SK-N-SH (cell line): ENCODE measurements around the gene GNE. TPM values are rescaled to one million over a fixed set of nuclear protein-coding genes. Genes with fewer than 3 reads are reported as not detected.
A peak's percentile ranks its signal among the peaks of the same experiment; 100 is the strongest.

Source experiments
- CTCF ChIA-PET: fragments of 300-600, 350-600 bp; formaldehyde crosslinking; extraction: SDS; loops from one replicate; lab custom pipeline; 2021; lab: Yijun Ruan, JAX
- POLR2A ChIA-PET: fragments of 350-600 bp; sonication (Branson Sonifier 250); formaldehyde crosslinking; extraction: SDS; loops from one replicate; lab custom pipeline; 2020; ENCODE audit warnings: antibody characterized with exemption, inconsistent platforms; lab: Yijun Ruan, JAX
- DNase-seq: peaks from one replicate; pipeline ENCODE4 v3.0.0; 2012
- H2AFZ ChIP-seq: fragments of 200-600 bp; sonication (generic); 2 replicates; pipeline ENCODE4 v1.8.1; 2016; ENCODE audit warnings: antibody characterized with exemption, mild to moderate bottlenecking, low read depth
- H3F3A ChIP-seq: fragments of 200-600 bp; sonication (generic); replicated peaks from 2 replicates; pipeline ENCODE3; 2016; ENCODE audit warnings: antibody characterized with exemption, mild to moderate bottlenecking; ENCODE audit not compliant: insufficient read depth
- H3K27ac ChIP-seq, 2 experiments: fragments of 200-500 bp in 1 of 2; fragments of 200-600 bp in 1 of 2; sonication (Bioruptor generic) in 1 of 2; sonication (generic), shearing (Covaris generic) in 1 of 2; 2 replicates each; pipeline versions ENCODE4 v1.5.1 to v1.6.1; 2014 to 2016; ENCODE audit warnings: low read depth in 2 of 2, inconsistent platforms in 1 of 2, low read length in 1 of 2, mild to moderate bottlenecking in 1 of 2, mixed read lengths in 1 of 2
- H3K27me3 ChIP-seq: fragments of 200-600 bp; sonication (generic), shearing (Covaris generic); 2 replicates; pipeline ENCODE4 v1.6.1; 2016; ENCODE audit warnings: mixed run types; ENCODE audit not compliant: insufficient read depth
- H3K36me3 ChIP-seq, 2 experiments: fragments of 200-500 bp in 1 of 2; fragments of 200-600 bp in 1 of 2; sonication (Bioruptor generic) in 1 of 2; sonication (generic) in 1 of 2; replicated peaks in 1 of 2; 2 replicates each; pipeline versions ENCODE3 to v1.5.1; 2014 to 2016; ENCODE audit warnings: low read length in 1 of 2, mild to moderate bottlenecking in 1 of 2; ENCODE audit not compliant: insufficient read depth in 2 of 2, control insufficient read depth in 1 of 2
- H3K4me1 ChIP-seq, 2 experiments: fragments of 200-500 bp in 1 of 2; fragments of 200-600 bp in 1 of 2; sonication (Bioruptor generic) in 1 of 2; sonication (generic), shearing (Covaris generic) in 1 of 2; 2 replicates each; pipeline versions ENCODE4 v1.5.1 to v1.6.1; 2014 to 2016; ENCODE audit warnings: low read depth in 1 of 2, low read length in 1 of 2, mixed run types in 1 of 2; ENCODE audit not compliant: insufficient read depth in 2 of 2, control insufficient read depth in 1 of 2
- H3K4me2 ChIP-seq: fragments of 200-600 bp; sonication (generic), shearing (Covaris generic); 2 replicates; pipeline ENCODE4 v1.6.1; 2017; ENCODE audit warnings: mixed run types
- H3K4me3 ChIP-seq, 2 experiments: fragments of 200-500 bp in 1 of 2; fragments of 200-600 bp in 1 of 2; sonication (Bioruptor generic) in 1 of 2; sonication (generic), shearing (Covaris generic) in 1 of 2; 2 replicates each; pipeline versions ENCODE4 v1.5.1 to v1.8.1; 2014 to 2016; ENCODE audit warnings: low read depth in 2 of 2, inconsistent platforms in 1 of 2, low read length in 1 of 2, mild to moderate bottlenecking in 1 of 2, mixed read lengths in 1 of 2, moderate library complexity in 1 of 2
- H3K79me2 ChIP-seq: fragments of 200-600 bp; sonication (generic); 2 replicates; pipeline ENCODE4 v1.8.1; 2017; ENCODE audit warnings: mild to moderate bottlenecking; ENCODE audit not compliant: insufficient read depth
- H3K9ac ChIP-seq: fragments of 200-600 bp; sonication (generic); 2 replicates; pipeline ENCODE4 v1.6.1; 2017; ENCODE audit warnings: mixed run types
- H3K9me2 ChIP-seq: fragments of 200-600 bp; sonication (generic); 2 replicates; pipeline ENCODE4 v1.6.1; 2017; ENCODE audit warnings: mixed run types
- H3K9me3 ChIP-seq: fragments of 200-600 bp; sonication (generic); 2 replicates; pipeline ENCODE4 v1.6.1; 2017; ENCODE audit warnings: mixed run types, mild to moderate bottlenecking, moderate library complexity
- H4K20me1 ChIP-seq: fragments of 200-600 bp; sonication (generic); 2 replicates; pipeline ENCODE4 v1.6.1; 2017; ENCODE audit warnings: mild to moderate bottlenecking, mixed run types; ENCODE audit not compliant: insufficient read depth
- CHD2 ChIP-seq: fragments of 150-350 bp; IDR thresholded peaks from 2 replicates; pipeline ENCODE4 v1.6.1; 2018; ENCODE audit warnings: low read length; ENCODE audit not compliant: partially characterized antibody
- CTCF ChIP-seq: fragments of 200-600 bp; sonication (generic); IDR thresholded peaks from 2 replicates; pipeline ENCODE4 v1.6.1; 2017; ENCODE audit warnings: antibody characterized with exemption, mild to moderate bottlenecking, moderate library complexity
- ELF1 ChIP-seq: IDR thresholded peaks from 2 replicates; pipeline ENCODE4 v1.4.0; 2012
- FOXM1 ChIP-seq: IDR thresholded peaks from 2 replicates; pipeline ENCODE4 v1.4.0; 2012; ENCODE audit warnings: low read depth, mild to moderate bottlenecking
- GABPA ChIP-seq: IDR thresholded peaks from 2 replicates; pipeline ENCODE4 v1.4.0; 2012; ENCODE audit warnings: low read depth, mild to moderate bottlenecking
- GATA2 ChIP-seq: sonication (generic); formaldehyde crosslinking; IDR thresholded peaks from 2 replicates; pipeline ENCODE4 v1.5.0; 2020; ENCODE audit warnings: mild to moderate bottlenecking, missing genetic modification reagents
- MXI1 ChIP-seq: IDR thresholded peaks from 2 replicates; pipeline ENCODE4 v1.6.1; 2012; ENCODE audit warnings: mild to moderate bottlenecking, low read depth, low read length, improper control_type of control experiment
- NFIC ChIP-seq: IDR thresholded peaks from 2 replicates; pipeline ENCODE4 v1.4.0; 2012; ENCODE audit warnings: borderline replicate concordance
- RAD21 ChIP-seq: IDR thresholded peaks from 2 replicates; pipeline ENCODE4 v1.6.1; 2012; ENCODE audit warnings: mild to moderate bottlenecking, low read length
- REST ChIP-seq: IDR thresholded peaks from 2 replicates; pipeline ENCODE4 v1.6.1; 2012; ENCODE audit warnings: mild to moderate bottlenecking, low read depth, low read length, moderate library complexity
- RFX5 ChIP-seq: IDR thresholded peaks from 2 replicates; pipeline ENCODE4 v1.6.1; 2012; ENCODE audit warnings: mild to moderate bottlenecking, improper control_type of control experiment, low read length
- RXRA ChIP-seq: IDR thresholded peaks from 2 replicates; pipeline ENCODE4 v1.4.0; 2012; ENCODE audit warnings: low read depth, mild to moderate bottlenecking, borderline replicate concordance
- SIN3A ChIP-seq: IDR thresholded peaks from 2 replicates; pipeline ENCODE4 v1.6.1; 2012; ENCODE audit warnings: low read depth, mild to moderate bottlenecking, low read length, moderate library complexity, borderline replicate concordance
- SMC3 ChIP-seq: IDR thresholded peaks from 2 replicates; pipeline ENCODE4 v1.6.1; 2012; ENCODE audit warnings: low read depth, low read length, improper control_type of control experiment
- TCF12 ChIP-seq: IDR thresholded peaks from 2 replicates; pipeline ENCODE4 v1.4.0; 2012
- TEAD4 ChIP-seq: IDR thresholded peaks from 2 replicates; pipeline ENCODE4 v1.4.0; 2012; ENCODE audit warnings: mild to moderate bottlenecking, borderline replicate concordance; ENCODE audit not compliant: insufficient read depth
- USF2 ChIP-seq: fragments of 150-350 bp; IDR thresholded peaks from 2 replicates; pipeline ENCODE4 v1.6.1; 2017; ENCODE audit warnings: antibody characterized with exemption, low read length, low read depth, borderline replicate concordance
- YY1 ChIP-seq: IDR thresholded peaks from 2 replicates; pipeline ENCODE4 v1.4.0; 2012; ENCODE audit warnings: low read depth, mild to moderate bottlenecking
- ZBTB33 ChIP-seq: IDR thresholded peaks from 2 replicates; pipeline ENCODE4 v1.4.0; 2012; ENCODE audit warnings: low read depth, borderline replicate concordance
- WGBS: methylation state at CpG from one replicate; pipeline ENCODE4 v1.1.6; 2017; ENCODE audit warnings: low lambda C conversion rate; 5-methylcytosine and 5-hydroxymethylcytosine counted together
- polyA plus RNA-seq, 3 experiments: library from polyadenylated mRNA; depleted of rRNA; stranded (reverse); fragments of >200 nt; gene quantifications; 2 replicates each; pipeline ENCODE4 v1.2.3, GENCODE V29; 2012
- TF ChIP-seq, protein P1 (sequence below): IDR thresholded peaks from 2 replicates; pipeline ENCODE4 v1.4.0; 2012; ENCODE audit warnings: low read depth, borderline replicate concordance

The GNE gene
- polyA plus RNA-seq, 1 of the 3 experiments (the other 2 are of a cell fraction), result 13.0 TPM

GRCh38 chr9:36213989-36214388, 44.3 kb downstream of the GNE start:
- CTCF ChIA-PET, result interaction anchor here (0.6 to 1.7 kb wide), 3 partner anchors 8 to 259 kb away, joined by 3 to 4 read pairs (median 4); no protein-coding TSS in a partner anchor
- peak overlapping the region in 1 of 2 experiments; percentile 9; a peak in 2 of 4 replicates for H3K27ac ChIP-seq
- H3K9me2 ChIP-seq, result no peaks in the 10 kb centered on the region
- H2AFZ ChIP-seq, result no peak overlapping the region
- H3K4me2 ChIP-seq, result no peak overlapping the region
- H3K9ac ChIP-seq, result no peak overlapping the region
- DNase-seq, result no peak
- H3K36me3 ChIP-seq, result peaks cover 63 to 81% of the 10 kb centered on the region in 2 experiments
- TF ChIP-seq FOXM1, result no peak
- no peak for TF ChIP-seq TEAD4
- TF ChIP-seq, protein P1, sequence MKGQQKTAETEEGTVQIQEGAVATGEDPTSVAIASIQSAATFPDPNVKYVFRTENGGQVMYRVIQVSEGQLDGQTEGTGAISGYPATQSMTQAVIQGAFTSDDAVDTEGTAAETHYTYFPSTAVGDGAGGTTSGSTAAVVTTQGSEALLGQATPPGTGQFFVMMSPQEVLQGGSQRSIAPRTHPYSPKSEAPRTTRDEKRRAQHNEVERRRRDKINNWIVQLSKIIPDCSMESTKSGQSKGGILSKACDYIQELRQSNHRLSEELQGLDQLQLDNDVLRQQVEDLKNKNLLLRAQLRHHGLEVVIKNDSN, result no peak
- TF ChIP-seq USF2, result no peak
- no peak for TF ChIP-seq CHD2
- no peak for TF ChIP-seq SMC3
- TF ChIP-seq SIN3A, result no peak
- TF ChIP-seq ZBTB33, result no peak
- TF ChIP-seq TCF12, result no peak
- no peak for TF ChIP-seq RFX5
- no peak for TF ChIP-seq ELF1
- TF ChIP-seq RXRA, result no peak
- no peak for TF ChIP-seq GABPA
- TF ChIP-seq NFIC, result no peak
- TF ChIP-seq YY1, result no peak
- TF ChIP-seq MXI1, result no peak
- no peaks in the 10 kb centered on the region for H3K9me3 ChIP-seq
- 96% methylated on average over 4 of the region's 4 CpGs for WGBS
- peaks cover 64% of the 10 kb centered on the region for H3K79me2 ChIP-seq
- peaks cover 38% of the 10 kb centered on the region for H3F3A ChIP-seq
- H3K4me3 ChIP-seq, result no peak overlapping the region
- H4K20me1 ChIP-seq, result peaks cover 54% of the 10 kb centered on the region
- H3K4me1 ChIP-seq, result peaks cover 0 to 25% of the 10 kb centered on the region in 2 experiments; a peak in 2 of 4 replicates
- no peaks in the 10 kb centered on the region for H3K27me3 ChIP-seq
- POLR2A ChIA-PET, result no interaction called here

DNA sequence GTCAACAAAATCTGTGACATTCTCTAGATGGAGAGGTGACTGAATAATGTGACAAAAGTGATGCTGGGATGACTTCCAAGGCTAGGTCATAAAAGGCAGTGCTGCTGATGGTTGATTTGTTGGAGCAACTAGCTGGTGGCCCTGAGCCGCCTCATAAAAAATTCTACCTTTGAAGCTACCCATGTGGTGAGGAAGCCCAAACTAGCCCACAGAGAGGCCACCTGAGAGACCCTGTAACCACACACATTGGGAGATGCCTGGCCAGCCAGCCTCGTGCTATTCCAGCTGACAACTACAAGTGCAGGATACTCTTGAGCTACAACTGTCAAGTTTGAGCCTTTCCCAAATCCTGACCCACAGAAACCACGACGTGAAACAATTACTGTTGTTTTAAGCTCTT, 44.9 kb downstream of the GNE start:
- H3F3A ChIP-seq, result peaks cover 38% of the 10 kb centered on the region
- 95% methylated on average over 4 of the region's 4 CpGs for WGBS
- DNase-seq, result no peak
- H3K27me3 ChIP-seq, result no peaks in the 10 kb centered on the region
- no peak overlapping the region for H3K9ac ChIP-seq
- H3K9me2 ChIP-seq, result no peaks in the 10 kb centered on the region
- H3K4me3 ChIP-seq, result no peak overlapping the region
- no peaks in the 10 kb centered on the region for H3K9me3 ChIP-seq
- peaks cover 62 to 83% of the 10 kb centered on the region in 2 experiments for H3K36me3 ChIP-seq
- H3K79me2 ChIP-seq, result peaks cover 68% of the 10 kb centered on the region
- ChIA-PET POLR2A (no interaction called here), CTCF (interaction anchor here (1.3 to 1.7 kb wide), 2 partner anchors 8 to 115 kb away, joined by 4 read pairs; no protein-coding TSS in a partner anchor)
- no peak overlapping the region for H2AFZ ChIP-seq
- no peak overlapping the region for H3K4me2 ChIP-seq
- H3K4me1 ChIP-seq, result peaks cover 5 to 28% of the 10 kb centered on the region in 2 experiments; a peak in 2 of 4 replicates
- no peak overlapping the region; a peak in 1 of 4 replicates for H3K27ac ChIP-seq
- peaks cover 60% of the 10 kb centered on the region for H4K20me1 ChIP-seq
- TF ChIP-seq TEAD4 (no peak), RAD21 (no peak), SMC3 (no peak), REST (no peak), FOXM1 (no peak), GATA2 (CRISPR knock-in tag) (no peak), CTCF (no peak), NFIC (no peak)
